Measurements from ENCODE around the gene COL11A1.
"Not testable (repeated sequence)": the region's sequence is repeated elsewhere in the genome, so short reads cannot be mapped to it uniquely, and the experiment has no call there.

Gene COL11A1

GRCh38 chr1:103089221-103089620, 19.1 kb downstream of the COL11A1 start:
- H3K27ac ChIP-seq = no peak overlapping the region
- H3K4me3 ChIP-seq = no peak overlapping the region

- Histone ChIP-seq H3K27ac (no peak overlapping the region), H3K4me3 (no peak overlapping the region)
Measured at GRCh38 chr1:103087256-103087655, 21.1 kb downstream of the COL11A1 start.

GRCh38 chr1:103084181-103084580, 24.1 kb downstream of the COL11A1 start:
- no peak overlapping the region for H3K27ac ChIP-seq
- H3K4me3 ChIP-seq = no peak overlapping the region

- Histone ChIP-seq H3K27ac (no peak overlapping the region), H3K4me3 (no peak overlapping the region)
Measured at GRCh38 chr1:103075316-103076000, 32.9 kb downstream of the COL11A1 start.

GRCh38 chr1:103074224-103074623, 34.1 kb downstream of the COL11A1 start:
- Histone ChIP-seq H3K4me3 (no peak overlapping the region), H3K27ac (no peak overlapping the region)

GRCh38 chr1:103069201-103069600, 39.1 kb downstream of the COL11A1 start:
- no peak overlapping the region for H3K4me3 ChIP-seq
- no peak overlapping the region for H3K27ac ChIP-seq

GRCh38 chr1:103063921-103064320, 44.4 kb downstream of the COL11A1 start:
- Histone ChIP-seq H3K4me3 (no peak overlapping the region), H3K27ac (no peak overlapping the region)

- Histone ChIP-seq H3K4me3 (no peak overlapping the region), H3K27ac (no peak overlapping the region)
Measured at GRCh38 chr1:103058391-103058790, 49.9 kb downstream of the COL11A1 start.

- no peak overlapping the region for H3K4me3 ChIP-seq
- no peak overlapping the region for H3K27ac ChIP-seq
Measured at GRCh38 chr1:103056423-103056822, 51.9 kb downstream of the COL11A1 start.

- not testable (repeated sequence) for H3K27ac ChIP-seq, H3K4me3 ChIP-seq
Measured at GRCh38 chr1:103028110-103028509, 80.2 kb downstream of the COL11A1 start.

GRCh38 chr1:103025858-103026409, 82.4 kb downstream of the COL11A1 start:
- no peak overlapping the region for H3K4me3 ChIP-seq
- no peak overlapping the region for H3K27ac ChIP-seq

- no peak overlapping the region for H3K4me3 ChIP-seq
- no peak overlapping the region for H3K27ac ChIP-seq
Measured at GRCh38 chr1:103024051-103024450, 84.3 kb downstream of the COL11A1 start.

GRCh38 chr1:103002005-103002404, 106.3 kb downstream of the COL11A1 start:
- Histone ChIP-seq H3K4me3 (no peak overlapping the region), H3K27ac (no peak overlapping the region)

GRCh38 chr1:102978874-102979273, 129.4 kb downstream of the COL11A1 start:
- no peak overlapping the region for H3K27ac ChIP-seq
- no peak overlapping the region for H3K4me3 ChIP-seq

- Histone ChIP-seq H3K4me3 (no peak overlapping the region), H3K27ac (no peak overlapping the region)
Measured at GRCh38 chr1:102977292-102977691, 131.0 kb downstream of the COL11A1 start.

GRCh38 chr1:102970496-102971078, 137.7 kb downstream of the COL11A1 start:
- no peak overlapping the region for H3K27ac ChIP-seq
- H3K4me3 ChIP-seq = no peak overlapping the region

GRCh38 chr1:102967786-102968185, 140.5 kb downstream of the COL11A1 start:
- H3K4me3 ChIP-seq = no peak overlapping the region
- H3K27ac ChIP-seq = no peak overlapping the region

GRCh38 chr1:102961549-102961948, 146.8 kb downstream of the COL11A1 start:
- no peak overlapping the region for H3K4me3 ChIP-seq
- H3K27ac ChIP-seq = no peak overlapping the region

- Histone ChIP-seq H3K4me3 (no peak overlapping the region), H3K27ac (no peak overlapping the region)
Measured at GRCh38 chr1:102954576-102954975, 153.7 kb downstream of the COL11A1 start.

GRCh38 chr1:102952400-102952799, 155.9 kb downstream of the COL11A1 start:
- Histone ChIP-seq H3K27ac (no peak overlapping the region), H3K4me3 (no peak overlapping the region)

- Histone ChIP-seq H3K4me3 (no peak overlapping the region), H3K27ac (no peak overlapping the region)
Measured at GRCh38 chr1:102942324-102942723, 166.0 kb downstream of the COL11A1 start.
